ENCODE results near the gene LRRIQ1.

GRCh38 chr12:85155791-85156190, 119.6 kb downstream of the LRRIQ1 start:
- no peak for TF ChIP-seq POLR2AphosphoS5 (IDR thresholded peaks at IDR 0.05)
- TF ChIP-seq CTCF (IDR thresholded peaks at IDR 0.05 in 8 of 11, conservative IDR thresholded peaks at IDR 0.05 in 3 of 11) = no peak
